Measurements from ENCODE around the gene BPIFB4. TPM values are rescaled to one million over a fixed set of nuclear protein-coding genes. Genes with fewer than 3 reads are reported as not detected.

The BPIFB4 gene
- total and polyA plus RNA-seq, 2 of the 4 experiments (the other 2 are of a cell fraction), result not detected

- DNase-seq, result no peak
- POLR2A ChIA-PET (ENCODE audit: unreplicated experiment), result no interaction called here
Measured at GRCh38 chr20:33084722-33085121, 5.3 kb downstream of the BPIFB4 start.

More at GRCh38 chr20:33084722-33085121, 5.3 kb downstream of the BPIFB4 start:
- no peaks in the 10 kb centered on the region for H3K9me1 ChIP-seq (ENCODE audit: insufficient read depth, low read length)
- peaks cover 1% of the 10 kb centered on the region for H3K27me3 ChIP-seq (ENCODE audit: control insufficient read depth, insufficient read depth, low read length)
- no peak overlapping the region for H2BK15ac ChIP-seq (ENCODE audit: low read depth, low read length)
- H3K23ac ChIP-seq (ENCODE audit: low read depth, low read length), result no peak overlapping the region
- H3K18ac ChIP-seq (ENCODE audit: low read depth, low read length), result no peak overlapping the region
- dilution Hi-C loops (cut with HindIII; ENCODE audit: low sequenced_read_pairs, unreplicated experiment), result no loop called here
- H3K56ac ChIP-seq (ENCODE audit: extremely low read depth, insufficient read depth, low read length), result no peak overlapping the region
- H3K36me3 ChIP-seq (ENCODE audit: control insufficient read depth, insufficient read depth, low read length), result no peaks in the 10 kb centered on the region
- in situ Hi-C loops (cut with MboI; ENCODE audit: low sequenced_read_pairs), result no loop called here
- H4K8ac ChIP-seq (ENCODE audit: low read depth in 2 of 2, low read length in 2 of 2), result no peak overlapping the region
- no peak overlapping the region for H3K4me2 ChIP-seq (ENCODE audit: low read depth, low read length)
- H3K79me1 ChIP-seq (ENCODE audit: low read depth in 1 of 2, low read length in 2 of 2), result no peaks in the 10 kb centered on the region
- H2BK5ac ChIP-seq (ENCODE audit: low read depth, low read length, poor library complexity, severe bottlenecking), result no peak overlapping the region
- ATAC-seq (ENCODE audit: low read depth), result no peak
- H3K4me1 ChIP-seq (ENCODE audit: control insufficient read depth, insufficient read depth, low read length), result no peaks in the 10 kb centered on the region
- no peaks in the 10 kb centered on the region for H3K9me3 ChIP-seq (ENCODE audit: control insufficient read depth, insufficient read depth, low read length)
- no peak overlapping the region for H4K5ac ChIP-seq (ENCODE audit: low read depth, low read length)
- no peaks in the 10 kb centered on the region for H4K20me1 ChIP-seq (ENCODE audit: insufficient read depth, low read length)
- H3K4me3 ChIP-seq (ENCODE audit: insufficient read depth, low read depth, low read length), result no peak overlapping the region
- 65% methylated on average over 4 of the region's 15 CpGs; no CpG with 5 or more reads in 1 of the 2 experiments for WGBS, 2 experiments (ENCODE audit: extremely low coverage in 2 of 2, insufficient read length in 1 of 2)
- no peak for TF ChIP-seq RFX5 (IDR thresholded peaks at IDR 0.05; ENCODE audit: low read depth, low read length)
- no peak for TF ChIP-seq CTCF (conservative IDR thresholded peaks at IDR 0.05; ENCODE audit: low read depth, low read length)
- no peak for TF ChIP-seq MXI1 (IDR thresholded peaks at IDR 0.05; ENCODE audit: borderline replicate concordance, low read depth, low read length)
- no peak for TF ChIP-seq BHLHE40 (IDR thresholded peaks at IDR 0.05; ENCODE audit: low read depth, low read length)
- TF ChIP-seq MAZ (IDR thresholded peaks at IDR 0.05; ENCODE audit: borderline replicate concordance, low read depth, low read length), result no peak
- no peak for TF ChIP-seq POLR2A (IDR thresholded peaks at IDR 0.05; ENCODE audit: low read depth, low read length)
- TF ChIP-seq, protein P1, sequence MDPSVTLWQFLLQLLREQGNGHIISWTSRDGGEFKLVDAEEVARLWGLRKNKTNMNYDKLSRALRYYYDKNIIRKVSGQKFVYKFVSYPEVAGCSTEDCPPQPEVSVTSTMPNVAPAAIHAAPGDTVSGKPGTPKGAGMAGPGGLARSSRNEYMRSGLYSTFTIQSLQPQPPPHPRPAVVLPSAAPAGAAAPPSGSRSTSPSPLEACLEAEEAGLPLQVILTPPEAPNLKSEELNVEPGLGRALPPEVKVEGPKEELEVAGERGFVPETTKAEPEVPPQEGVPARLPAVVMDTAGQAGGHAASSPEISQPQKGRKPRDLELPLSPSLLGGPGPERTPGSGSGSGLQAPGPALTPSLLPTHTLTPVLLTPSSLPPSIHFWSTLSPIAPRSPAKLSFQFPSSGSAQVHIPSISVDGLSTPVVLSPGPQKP (IDR thresholded peaks at IDR 0.05; ENCODE audit: borderline replicate concordance, low read depth, low read length), result no peak
- TF ChIP-seq SMC3 (IDR thresholded peaks at IDR 0.05; ENCODE audit: low read depth, low read length), result no peak
- no peak for TF ChIP-seq MAFK (IDR thresholded peaks at IDR 0.05; ENCODE audit: low read depth, low read length)
- TF ChIP-seq FOS (IDR thresholded peaks at IDR 0.05; ENCODE audit: low read depth, low read length), result no peak
- TF ChIP-seq CEBPB (IDR thresholded peaks at IDR 0.05; ENCODE audit: low read depth, low read length), result no peak
- TF ChIP-seq CHD1 (IDR thresholded peaks at IDR 0.05; ENCODE audit: low read depth, low read length), result no peak
- no peak for TF ChIP-seq RCOR1 (IDR thresholded peaks at IDR 0.05; ENCODE audit: insufficient replicate concordance, low read length)
- no peak overlapping the region for H2AK5ac ChIP-seq (ENCODE audit: low read depth, low read length)
- H2BK120ac ChIP-seq (ENCODE audit: low read depth, low read length), result no peak overlapping the region
- no peak overlapping the region for H3K9ac ChIP-seq (ENCODE audit: low read depth, low read length)
- no peak overlapping the region for H3K27ac ChIP-seq (ENCODE audit: insufficient read depth, low read length)
- CTCF ChIA-PET, result no interaction called here
- no peak overlapping the region for H3K14ac ChIP-seq (replicated peaks; ENCODE audit: low read depth, low read length)
- no peak overlapping the region for H2AFZ ChIP-seq (replicated peaks; ENCODE audit: low read length, poor library complexity)
- no peak overlapping the region for H3K4ac ChIP-seq (ENCODE audit: low read depth, low read length)
- H2AK9ac ChIP-seq (replicated peaks; ENCODE audit: low read depth, low read length, poor library complexity), result no peak overlapping the region
- intact Hi-C loops (cut with micrococcal nuclease), result no loop called here
- no peak overlapping the region for H2BK20ac ChIP-seq (ENCODE audit: low read depth, low read length)
- BruUV-seq (replicated peaks), result no TSS peak
- no peak overlapping the region for H4K91ac ChIP-seq (ENCODE audit: insufficient read depth, low read depth, low read length)

Measured in IMR-90 (cell line).